Trophoblast cell (in vitro differentiated cells and primary cell): Measurements from ENCODE around the gene MACROH2A2.

Experiments
- DNase-seq, 2 donors: peaks; one replicate each; pipeline ENCODE4 v3.0.0-alpha.2; 2016
- H2AFZ ChIP-seq: 2 replicates; pipeline ENCODE4 v1.6.1; 2013; ENCODE audit warnings: low read length, moderate library complexity, mild to moderate bottlenecking; ENCODE audit not compliant: insufficient read depth, poor library complexity
- H2AK5ac ChIP-seq: 2 replicates; pipeline ENCODE4 v1.6.1; 2013; ENCODE audit warnings: mild to moderate bottlenecking, low read length
- H2BK120ac ChIP-seq: 2 replicates; pipeline ENCODE4 v1.6.1; 2013; ENCODE audit warnings: low read length, mild to moderate bottlenecking, moderate library complexity; ENCODE audit not compliant: insufficient read depth, poor library complexity
- H2BK12ac ChIP-seq: 2 replicates; pipeline ENCODE4 v1.6.1; 2013; ENCODE audit warnings: mild to moderate bottlenecking, low read length, moderate library complexity
- H2BK5ac ChIP-seq: 2 replicates; pipeline ENCODE4 v1.6.1; 2013; ENCODE audit warnings: low read length, low read depth, moderate library complexity, mild to moderate bottlenecking; ENCODE audit not compliant: poor library complexity
- H3K14ac ChIP-seq: 2 replicates; pipeline ENCODE4 v1.6.1; 2013; ENCODE audit warnings: mild to moderate bottlenecking, low read length
- H3K18ac ChIP-seq: 2 replicates; pipeline ENCODE4 v1.6.1; 2013; ENCODE audit warnings: mild to moderate bottlenecking, low read length
- H3K23ac ChIP-seq: 2 replicates; pipeline ENCODE4 v1.6.1; 2013; ENCODE audit warnings: low read length
- H3K27ac ChIP-seq: 2 replicates; pipeline ENCODE4 v1.5.1; 2013; ENCODE audit warnings: low read depth, mild to moderate bottlenecking, inconsistent platforms, low read length, moderate library complexity
- H3K27me3 ChIP-seq: 2 replicates; pipeline ENCODE4 v1.6.1; 2013; ENCODE audit warnings: inconsistent platforms, mild to moderate bottlenecking, low read length, moderate library complexity; ENCODE audit not compliant: insufficient read depth
- H3K36me3 ChIP-seq, 2 experiments: 1 replicate in 1 of 2; 2 replicates in 1 of 2; pipeline ENCODE4 v1.6.1; 2013; ENCODE audit warnings: low read length in 2 of 2, mild to moderate bottlenecking in 2 of 2, moderate library complexity in 1 of 2; ENCODE audit not compliant: insufficient read depth in 2 of 2, control insufficient read depth in 1 of 2
- H3K4ac ChIP-seq: 2 replicates; pipeline ENCODE4 v1.6.1; 2013; ENCODE audit warnings: low read depth, mild to moderate bottlenecking, low read length, moderate library complexity
- H3K4me1 ChIP-seq, 2 experiments: 1 replicate in 1 of 2; 2 replicates in 1 of 2; pipeline ENCODE4 v1.6.1; 2013; ENCODE audit warnings: low read length in 2 of 2, mild to moderate bottlenecking in 2 of 2, moderate library complexity in 1 of 2; ENCODE audit not compliant: insufficient read depth in 2 of 2, control insufficient read depth in 1 of 2
- H3K4me2 ChIP-seq: 2 replicates; pipeline ENCODE4 v1.6.1; 2013; ENCODE audit warnings: inconsistent platforms, mild to moderate bottlenecking, low read length, moderate library complexity
- H3K4me3 ChIP-seq: 2 replicates; pipeline ENCODE4 v1.5.1; 2013; ENCODE audit warnings: mild to moderate bottlenecking, low read depth, low read length, inconsistent platforms
- H3K79me1 ChIP-seq: one replicate; pipeline ENCODE4 v1.6.1; 2013; ENCODE audit warnings: low read length
- H3K79me2 ChIP-seq: 2 replicates; pipeline ENCODE4 v1.6.1; 2013; ENCODE audit warnings: low read length, mild to moderate bottlenecking; ENCODE audit not compliant: control insufficient read depth, insufficient read depth, poor library complexity
- H3K9ac ChIP-seq: 2 replicates; pipeline ENCODE4 v1.6.1; 2013; ENCODE audit warnings: mild to moderate bottlenecking, low read length
- H3K9me3 ChIP-seq: 2 replicates; pipeline ENCODE4 v1.6.1; 2013; ENCODE audit warnings: low read depth, mild to moderate bottlenecking, control low read depth, inconsistent platforms, low read length; ENCODE audit not compliant: insufficient read depth
- H4K12ac ChIP-seq: 2 replicates; pipeline ENCODE4 v1.6.1; 2013; ENCODE audit warnings: low read depth, mild to moderate bottlenecking, low read length, moderate library complexity
- H4K8ac ChIP-seq: 2 replicates; pipeline ENCODE4 v1.6.1; 2013; ENCODE audit warnings: low read depth, mild to moderate bottlenecking, low read length, moderate library complexity
- H4K91ac ChIP-seq: one replicate; pipeline ENCODE4 v1.6.1; 2013; ENCODE audit warnings: low read depth, mild to moderate bottlenecking, low read length, moderate library complexity
- WGBS: extraction: QIAGEN DNeasy Blood & Tissue Kit; methylation state at CpG from one replicate; pipeline ENCODE4 v1.1.7; 2013; ENCODE audit warnings: missing lambda C conversion rate; ENCODE audit not compliant: insufficient read length, insufficient coverage; ENCODE audit errors: extremely low coverage; 5-methylcytosine and 5-hydroxymethylcytosine counted together

MACROH2A2 gene

GRCh38 chr10:70070834-70071233 is 18.2 kb downstream of the MACROH2A2 start:
- Histone ChIP-seq H3K4me1 (no peaks in the 10 kb centered on the region), H3K9ac (no peak overlapping the region), H3K79me2 (no peaks in the 10 kb centered on the region), H2BK5ac (no peak overlapping the region), H3K27me3 (no peaks in the 10 kb centered on the region), H2AFZ (no peak overlapping the region), H3K4me3 (no peak overlapping the region), H3K79me1 (no peaks in the 10 kb centered on the region), H3K4me2 (no peak overlapping the region), H2BK12ac (no peak overlapping the region), H4K12ac (no peak overlapping the region), H2BK120ac (no peak overlapping the region), H2AK5ac (no peak overlapping the region), H3K14ac (no peak overlapping the region), H3K4ac (no peak overlapping the region), H3K23ac (no peak overlapping the region), H3K36me3 (peaks cover 0 to 4% of the 10 kb centered on the region in 2 experiments), H4K91ac (no peak overlapping the region), H3K27ac (no peak overlapping the region), H4K8ac (no peak overlapping the region), H3K9me3 (peaks cover 2% of the 10 kb centered on the region), H3K18ac (no peak overlapping the region)
- DNase-seq: no peak
- no CpG with 5 or more reads among the region's 11 CpGs for WGBS

DNA sequence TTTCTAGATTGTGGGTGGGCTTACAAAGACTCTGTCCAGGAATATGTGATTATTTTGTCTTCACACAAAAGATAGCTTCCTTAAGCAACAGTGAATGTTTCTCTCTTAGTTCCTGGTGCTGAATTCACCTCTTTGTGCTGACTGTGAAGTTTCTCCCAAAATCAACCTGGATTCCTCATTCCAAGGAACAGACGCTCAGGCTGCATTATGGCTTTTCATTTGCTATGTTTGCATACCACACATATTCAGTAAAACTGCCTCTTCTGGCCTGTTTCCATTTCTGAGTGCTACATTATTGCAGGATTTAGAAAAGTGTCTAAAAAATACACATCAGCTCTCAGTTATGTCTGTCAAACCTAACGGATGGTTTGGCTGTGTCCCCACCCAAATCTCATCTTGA is 21.5 kb downstream of the MACROH2A2 start:
- Histone ChIP-seq H3K4me1 (no peaks in the 10 kb centered on the region), H4K12ac (no peak overlapping the region), H3K18ac (no peak overlapping the region), H3K79me2 (no peaks in the 10 kb centered on the region), H2BK5ac (no peak overlapping the region), H3K4me2 (no peak overlapping the region), H3K23ac (no peak overlapping the region), H3K4ac (no peak overlapping the region), H3K27me3 (no peaks in the 10 kb centered on the region), H3K27ac (no peak overlapping the region), H3K9me3 (peaks cover 2% of the 10 kb centered on the region), H3K79me1 (no peaks in the 10 kb centered on the region), H3K4me3 (no peak overlapping the region), H2BK12ac (no peak overlapping the region), H2AK5ac (no peak overlapping the region), H3K9ac (no peak overlapping the region), H3K14ac (no peak overlapping the region), H4K91ac (no peak overlapping the region), H4K8ac (no peak overlapping the region), H3K36me3 (peaks cover 0 to 9% of the 10 kb centered on the region in 2 experiments), H2BK120ac (no peak overlapping the region), H2AFZ (no peak overlapping the region)
- no CpG with 5 or more reads among the region's 2 CpGs for WGBS
- no peak for DNase-seq

DNA sequence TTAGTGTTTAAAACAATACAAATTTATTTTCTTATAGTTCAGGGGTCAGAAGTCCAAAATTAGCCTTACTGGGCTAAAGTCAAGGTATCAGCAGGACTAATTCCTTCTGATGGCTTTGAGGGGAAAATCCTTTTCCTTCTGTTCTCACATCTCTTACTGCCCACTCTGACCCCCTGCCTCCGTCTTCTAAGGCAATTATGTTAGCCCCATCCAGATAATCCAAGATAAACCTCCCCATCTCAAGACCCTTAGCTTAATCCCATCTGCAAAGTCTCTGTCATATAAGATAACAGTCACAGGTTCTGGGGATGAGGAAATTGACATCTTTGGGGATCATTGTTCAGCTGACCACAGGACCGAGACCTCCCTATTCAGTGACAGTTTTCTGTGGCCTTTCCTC is 22.3 kb downstream of the MACROH2A2 start:
- H3K4me2 ChIP-seq: no peak overlapping the region
- H4K91ac ChIP-seq: no peak overlapping the region
- H3K9ac ChIP-seq: no peak overlapping the region
- H3K4ac ChIP-seq: no peak overlapping the region
- no peak overlapping the region for H4K8ac ChIP-seq
- WGBS: no CpG with 5 or more reads among the region's 2 CpGs
- no peak overlapping the region for H2AFZ ChIP-seq
- no peak overlapping the region for H3K18ac ChIP-seq
- H4K12ac ChIP-seq: no peak overlapping the region
- no peak overlapping the region for H3K14ac ChIP-seq
- peaks cover 0 to 9% of the 10 kb centered on the region in 2 experiments for H3K36me3 ChIP-seq
- no peak overlapping the region for H3K27ac ChIP-seq
- no peak overlapping the region for H2BK120ac ChIP-seq
- H3K79me1 ChIP-seq: no peaks in the 10 kb centered on the region
- H3K23ac ChIP-seq: no peak overlapping the region
- H3K4me1 ChIP-seq: no peaks in the 10 kb centered on the region
- no peak overlapping the region for H2BK12ac ChIP-seq
- H2AK5ac ChIP-seq: no peak overlapping the region
- DNase-seq: no peak
- no peak overlapping the region for H3K4me3 ChIP-seq
- no peak overlapping the region for H2BK5ac ChIP-seq
- no peaks in the 10 kb centered on the region for H3K27me3 ChIP-seq
- H3K9me3 ChIP-seq: peaks cover 2% of the 10 kb centered on the region
- no peaks in the 10 kb centered on the region for H3K79me2 ChIP-seq

GRCh38 chr10:70078329-70078728 is 25.7 kb downstream of the MACROH2A2 start:
- Histone ChIP-seq H3K14ac (no peak overlapping the region), H3K23ac (no peak overlapping the region), H2BK12ac (no peak overlapping the region), H3K79me1 (no peaks in the 10 kb centered on the region), H3K4me1 (no peaks in the 10 kb centered on the region), H2AFZ (no peak overlapping the region), H3K9ac (no peak overlapping the region), H3K36me3 (peaks cover 0 to 9% of the 10 kb centered on the region in 2 experiments), H3K4ac (no peak overlapping the region), H3K4me2 (no peak overlapping the region), H3K9me3 (no peaks in the 10 kb centered on the region), H3K18ac (no peak overlapping the region), H3K27ac (no peak overlapping the region), H2BK5ac (no peak overlapping the region), H3K4me3 (no peak overlapping the region), H2AK5ac (no peak overlapping the region), H4K8ac (no peak overlapping the region), H3K79me2 (no peaks in the 10 kb centered on the region), H4K12ac (no peak overlapping the region), H2BK120ac (no peak overlapping the region), H4K91ac (no peak overlapping the region), H3K27me3 (no peaks in the 10 kb centered on the region)
- DNase-seq: no peak
- WGBS: no CpG with 5 or more reads among the region's 5 CpGs
